Measurements from ENCODE around the gene ATR.

ATR gene

DNA sequence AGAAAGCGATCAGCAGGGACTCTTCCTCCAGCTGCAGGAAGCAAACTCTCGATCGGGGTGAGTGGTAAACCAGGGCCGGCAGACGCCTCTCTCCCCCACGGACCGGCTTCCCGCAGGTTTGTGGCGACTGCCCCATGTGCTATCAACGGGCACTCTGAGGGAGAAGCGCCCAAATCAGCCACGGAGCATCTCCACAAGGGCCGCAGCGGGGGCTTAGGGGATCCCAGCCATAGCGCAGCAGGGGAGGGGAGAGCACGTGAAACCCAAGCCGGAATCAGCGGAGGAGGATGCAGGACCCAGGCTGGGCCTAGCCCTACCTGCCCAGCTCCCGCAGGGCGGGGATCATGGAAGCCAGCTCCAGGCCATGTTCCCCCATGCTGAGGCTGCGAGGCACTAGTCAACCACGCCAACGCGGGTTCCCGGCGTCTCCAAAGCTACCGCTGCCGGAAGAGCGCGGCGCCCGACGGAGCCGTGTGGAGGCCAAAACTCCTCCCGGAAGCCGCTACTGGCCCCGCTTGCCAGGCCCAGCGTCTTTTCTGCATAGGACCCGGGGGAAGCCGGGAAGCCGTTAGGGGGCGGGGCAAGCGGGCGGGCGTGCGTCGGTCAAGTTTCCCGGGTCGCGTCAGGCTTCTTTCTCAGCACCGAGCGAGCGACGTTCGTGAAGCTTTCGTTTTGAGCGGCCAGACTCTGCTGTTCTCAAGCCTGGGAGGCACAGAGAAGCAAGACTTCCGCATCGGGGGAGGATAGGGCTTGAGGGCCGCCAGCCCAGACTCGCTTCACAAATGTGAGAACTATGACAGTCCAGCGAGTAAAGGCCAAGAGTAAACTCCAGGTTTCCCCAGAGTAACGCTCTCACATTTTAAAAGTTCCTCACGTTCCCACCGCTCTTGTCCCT, at the start of gene ATR (continued):
- TF ChIP-seq, protein P1, sequence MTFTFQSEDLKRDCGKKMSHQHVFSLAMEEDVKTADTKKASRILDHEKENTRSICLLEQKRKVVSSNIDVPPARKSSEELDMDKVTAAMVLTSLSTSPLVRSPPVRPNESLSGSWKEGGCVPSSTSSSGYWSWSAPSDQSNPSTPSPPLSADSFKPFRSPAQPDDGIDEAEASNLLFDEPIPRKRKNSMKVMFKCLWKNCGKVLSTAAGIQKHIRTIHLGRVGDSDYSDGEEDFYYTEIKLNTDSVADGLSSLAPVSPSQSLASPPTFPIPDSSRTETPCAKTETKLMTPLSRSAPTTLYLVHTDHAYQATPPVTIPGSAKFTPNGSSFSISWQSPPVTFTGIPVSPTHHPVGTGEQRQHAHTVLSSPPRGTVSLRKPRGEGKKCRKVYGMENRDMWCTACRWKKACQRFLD (tag by site-specific recombination; IDR thresholded peaks at IDR 0.05), result 0 out of 2 replicates have a peak, but pooled peaks have one; percentile 61
- TF ChIP-seq, protein P2, sequence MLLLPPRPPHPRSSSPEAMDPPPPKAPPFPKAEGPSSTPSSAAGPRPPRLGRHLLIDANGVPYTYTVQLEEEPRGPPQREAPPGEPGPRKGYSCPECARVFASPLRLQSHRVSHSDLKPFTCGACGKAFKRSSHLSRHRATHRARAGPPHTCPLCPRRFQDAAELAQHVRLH (tag by site-specific recombination; IDR thresholded peaks at IDR 0.05), result peak; percentile 98
- TF ChIP-seq ZNF626 (tag by site-specific recombination; IDR thresholded peaks at IDR 0.05) (no peak), ZNF202 (tag by site-specific recombination; IDR thresholded peaks at IDR 0.05; ENCODE audit: borderline replicate concordance) (no peak), ZNF610 (tag by site-specific recombination; IDR thresholded peaks at IDR 0.05; ENCODE audit: borderline replicate concordance) (peak; percentile 40; the same call in 1 of the 2 replicates), ZNF624 (tag by site-specific recombination; IDR thresholded peaks at IDR 0.05) (no peak), ZNF324 (tag by site-specific recombination; IDR thresholded peaks at IDR 0.05) (peak; percentile 75; the same call in 1 of the 2 replicates), ZNF561 (tag by site-specific recombination; IDR thresholded peaks at IDR 0.05; ENCODE audit: borderline replicate concordance) (peak; percentile 91; the same call in 1 of the 2 replicates), ZBTB48 (tag by site-specific recombination; IDR thresholded peaks at IDR 0.05) (peak; percentile 70), ZNF623 (tag by site-specific recombination; IDR thresholded peaks at IDR 0.05) (no peak), ZNF585B (tag by site-specific recombination; IDR thresholded peaks at IDR 0.05) (no peak), ZNF211 (tag by site-specific recombination; IDR thresholded peaks at IDR 0.05; ENCODE audit: low read depth) (no peak), ZNF791 (tag by site-specific recombination; IDR thresholded peaks at IDR 0.05) (no peak), ZNF214 (tag by site-specific recombination; IDR thresholded peaks at IDR 0.05; ENCODE audit: borderline replicate concordance) (no peak), ZNF843 (tag by site-specific recombination; IDR thresholded peaks at IDR 0.05) (peak; percentile 59; the same call in 1 of the 2 replicates), ZNF274 (IDR thresholded peaks at IDR 0.05; ENCODE audit: low read length) (no peak), ZNF274 (tag by site-specific recombination; IDR thresholded peaks at IDR 0.05; ENCODE audit: borderline replicate concordance) (no peak), KLF16 (tag by site-specific recombination; IDR thresholded peaks at IDR 0.05) (peak; percentile 93), ZNF529 (tag by site-specific recombination; IDR thresholded peaks at IDR 0.05; ENCODE audit: insufficient replicate concordance) (no peak), ZNF658 (tag by site-specific recombination; IDR thresholded peaks at IDR 0.05) (no peak), ZSCAN23 (tag by site-specific recombination; IDR thresholded peaks at IDR 0.05) (0 out of 2 replicates have a peak, but pooled peaks have one; percentile 52), ZNF37A (tag by site-specific recombination; IDR thresholded peaks at IDR 0.05) (0 out of 2 replicates have a peak, but pooled peaks have one; percentile 49), ZFP41 (tag by site-specific recombination; IDR thresholded peaks at IDR 0.05; ENCODE audit: borderline replicate concordance) (no peak), ZNF140 (tag by site-specific recombination; IDR thresholded peaks at IDR 0.05) (no peak), ZNF239 (tag by site-specific recombination; IDR thresholded peaks at IDR 0.05) (no peak), HOXC10 (CRISPR knock-in tag; IDR thresholded peaks at IDR 0.05) (no peak), GLIS1 (tag by site-specific recombination; IDR thresholded peaks at IDR 0.05) (peak; percentile 85)
- TF ChIP-seq, protein P3, sequence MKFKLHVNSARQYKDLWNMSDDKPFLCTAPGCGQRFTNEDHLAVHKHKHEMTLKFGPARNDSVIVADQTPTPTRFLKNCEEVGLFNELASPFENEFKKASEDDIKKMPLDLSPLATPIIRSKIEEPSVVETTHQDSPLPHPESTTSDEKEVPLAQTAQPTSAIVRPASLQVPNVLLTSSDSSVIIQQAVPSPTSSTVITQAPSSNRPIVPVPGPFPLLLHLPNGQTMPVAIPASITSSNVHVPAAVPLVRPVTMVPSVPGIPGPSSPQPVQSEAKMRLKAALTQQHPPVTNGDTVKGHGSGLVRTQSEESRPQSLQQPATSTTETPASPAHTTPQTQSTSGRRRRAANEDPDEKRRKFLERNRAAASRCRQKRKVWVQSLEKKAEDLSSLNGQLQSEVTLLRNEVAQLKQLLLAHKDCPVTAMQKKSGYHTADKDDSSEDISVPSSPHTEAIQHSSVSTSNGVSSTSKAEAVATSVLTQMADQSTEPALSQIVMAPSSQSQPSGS (tag by site-specific recombination; IDR thresholded peaks at IDR 0.05; ENCODE audit: low read depth), result no peak
- TF ChIP-seq, protein P4, sequence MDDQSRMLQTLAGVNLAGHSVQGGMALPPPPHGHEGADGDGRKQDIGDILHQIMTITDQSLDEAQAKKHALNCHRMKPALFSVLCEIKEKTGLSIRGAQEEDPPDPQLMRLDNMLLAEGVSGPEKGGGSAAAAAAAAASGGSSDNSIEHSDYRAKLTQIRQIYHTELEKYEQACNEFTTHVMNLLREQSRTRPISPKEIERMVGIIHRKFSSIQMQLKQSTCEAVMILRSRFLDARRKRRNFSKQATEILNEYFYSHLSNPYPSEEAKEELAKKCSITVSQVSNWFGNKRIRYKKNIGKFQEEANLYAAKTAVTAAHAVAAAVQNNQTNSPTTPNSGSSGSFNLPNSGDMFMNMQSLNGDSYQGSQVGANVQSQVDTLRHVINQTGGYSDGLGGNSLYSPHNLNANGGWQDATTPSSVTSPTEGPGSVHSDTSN (CRISPR knock-in tag; IDR thresholded peaks at IDR 0.05), result no peak
- TF ChIP-seq, protein P5, sequence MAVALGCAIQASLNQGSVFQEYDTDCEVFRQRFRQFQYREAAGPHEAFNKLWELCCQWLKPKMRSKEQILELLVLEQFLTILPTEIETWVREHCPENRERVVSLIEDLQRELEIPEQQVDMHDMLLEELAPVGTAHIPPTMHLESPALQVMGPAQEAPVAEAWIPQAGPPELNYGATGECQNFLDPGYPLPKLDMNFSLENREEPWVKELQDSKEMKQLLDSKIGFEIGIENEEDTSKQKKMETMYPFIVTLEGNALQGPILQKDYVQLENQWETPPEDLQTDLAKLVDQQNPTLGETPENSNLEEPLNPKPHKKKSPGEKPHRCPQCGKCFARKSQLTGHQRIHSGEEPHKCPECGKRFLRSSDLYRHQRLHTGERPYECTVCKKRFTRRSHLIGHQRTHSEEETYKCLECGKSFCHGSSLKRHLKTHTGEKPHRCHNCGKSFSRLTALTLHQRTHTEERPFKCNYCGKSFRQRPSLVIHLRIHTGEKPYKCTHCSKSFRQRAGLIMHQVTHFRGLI (tag by site-specific recombination; IDR thresholded peaks at IDR 0.05), result peak; percentile 47; the same call in 1 of the 2 replicates
- TF ChIP-seq, protein P6, sequence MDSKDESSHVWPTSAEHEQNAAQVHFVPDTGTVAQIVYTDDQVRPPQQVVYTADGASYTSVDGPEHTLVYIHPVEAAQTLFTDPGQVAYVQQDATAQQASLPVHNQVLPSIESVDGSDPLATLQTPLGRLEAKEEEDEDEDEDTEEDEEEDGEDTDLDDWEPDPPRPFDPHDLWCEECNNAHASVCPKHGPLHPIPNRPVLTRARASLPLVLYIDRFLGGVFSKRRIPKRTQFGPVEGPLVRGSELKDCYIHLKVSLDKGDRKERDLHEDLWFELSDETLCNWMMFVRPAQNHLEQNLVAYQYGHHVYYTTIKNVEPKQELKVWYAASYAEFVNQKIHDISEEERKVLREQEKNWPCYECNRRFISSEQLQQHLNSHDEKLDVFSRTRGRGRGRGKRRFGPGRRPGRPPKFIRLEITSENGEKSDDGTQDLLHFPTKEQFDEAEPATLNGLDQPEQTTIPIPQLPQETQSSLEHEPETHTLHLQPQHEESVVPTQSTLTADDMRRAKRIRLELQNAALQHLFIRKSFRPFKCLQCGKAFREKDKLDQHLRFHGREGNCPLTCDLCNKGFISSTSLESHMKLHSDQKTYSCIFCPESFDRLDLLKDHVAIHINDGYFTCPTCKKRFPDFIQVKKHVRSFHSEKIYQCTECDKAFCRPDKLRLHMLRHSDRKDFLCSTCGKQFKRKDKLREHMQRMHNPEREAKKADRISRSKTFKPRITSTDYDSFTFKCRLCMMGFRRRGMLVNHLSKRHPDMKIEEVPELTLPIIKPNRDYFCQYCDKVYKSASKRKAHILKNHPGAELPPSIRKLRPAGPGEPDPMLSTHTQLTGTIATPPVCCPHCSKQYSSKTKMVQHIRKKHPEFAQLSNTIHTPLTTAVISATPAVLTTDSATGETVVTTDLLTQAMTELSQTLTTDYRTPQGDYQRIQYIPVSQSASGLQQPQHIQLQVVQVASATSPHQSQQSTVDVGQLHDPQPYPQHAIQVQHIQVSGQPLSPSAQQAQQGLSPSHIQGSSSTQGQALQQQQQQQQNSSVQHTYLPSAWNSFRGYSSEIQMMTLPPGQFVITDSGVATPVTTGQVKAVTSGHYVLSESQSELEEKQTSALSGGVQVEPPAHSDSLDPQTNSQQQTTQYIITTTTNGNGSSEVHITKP (tag by site-specific recombination; IDR thresholded peaks at IDR 0.05), result peak; percentile 57

Measured in HEK293 (cell line).